Small intestine (tissue), 7 donors: ENCODE data around the gene CADPS. TPM values are rescaled to one million over a fixed set of nuclear protein-coding genes. Genes with fewer than 3 reads are reported as not detected.

Source experiments
- DNase-seq, 2 donors: peaks; one replicate each; pipeline versions ENCODE4 v3.0.0 to v3.0.0-alpha.2; 2013
- FAIRE-seq: peaks from 2 replicates; lab custom pipeline; 2012; peaks lifted over from hg19 to GRCh38; lab: Jason Lieb, UNC
- H3K27ac ChIP-seq, 3 donors: one replicate each; pipeline ENCODE4 v1.5.1; 2013; ENCODE audit warnings: low read length in 2 of 3, mild to moderate bottlenecking in 2 of 3, control low read depth in 1 of 3, inconsistent platforms in 1 of 3, low read depth in 1 of 3, moderate library complexity in 1 of 3
- H3K27me3 ChIP-seq, 3 donors: one replicate each; pipeline ENCODE4 v1.6.1; 2013; ENCODE audit warnings: low read length in 3 of 3, inconsistent platforms in 1 of 3; ENCODE audit not compliant: control insufficient read depth in 3 of 3, insufficient read depth in 3 of 3
- H3K36me3 ChIP-seq, 3 donors: one replicate each; pipeline ENCODE4 v1.6.1; 2013; ENCODE audit warnings: low read length in 3 of 3, inconsistent platforms in 1 of 3, low read depth in 1 of 3, mild to moderate bottlenecking in 1 of 3, moderate library complexity in 1 of 3; ENCODE audit not compliant: control insufficient read depth in 3 of 3, insufficient read depth in 2 of 3
- H3K4me1 ChIP-seq, 3 donors: one replicate each; pipeline ENCODE4 v1.6.1; 2013; ENCODE audit warnings: low read length in 2 of 3, inconsistent platforms in 1 of 3, low read depth in 1 of 3, mild to moderate bottlenecking in 1 of 3, moderate library complexity in 1 of 3; ENCODE audit not compliant: control insufficient read depth in 3 of 3, insufficient read depth in 2 of 3
- H3K4me3 ChIP-seq, 3 donors: one replicate each; pipeline ENCODE4 v1.5.1; 2013; ENCODE audit warnings: low read length in 3 of 3, control low read depth in 1 of 3, inconsistent platforms in 1 of 3, low read depth in 1 of 3, mild to moderate bottlenecking in 1 of 3, moderate library complexity in 1 of 3
- H3K9me3 ChIP-seq, 2 donors: one replicate each; pipeline ENCODE4 v1.6.1; 2013; ENCODE audit warnings: low read depth in 1 of 2, low read length in 1 of 2; ENCODE audit not compliant: control insufficient read depth in 2 of 2, insufficient read depth in 1 of 2
- WGBS, 3 donors: extraction: QIAGEN DNeasy Blood & Tissue Kit; methylation state at CpG; one replicate each; pipeline ENCODE4 v1.1.7; 2013; 5-methylcytosine and 5-hydroxymethylcytosine counted together
- polyA plus RNA-seq, 4 donors: library from polyadenylated mRNA; stranded (reverse) in 3 of 4; unstranded in 1 of 4; fragments of 200-250 nt in 3 of 4; fragments of 120-200 nt in 1 of 4; gene quantifications; one replicate each; pipeline versions ENCODE4 v1.2.1 to v1.2.3, GENCODE V29; 2013
- donor health status: healthy with polysubstance abuse.
- donor health status: control.
- donor health status: control.
- donor health status: Bipolar disorder and iron deficiency.
- donor health status: healthy.

CADPS gene
- polyA plus RNA-seq, 4 donors: 1.9 to 9.3 (median 6.0) TPM

DNA sequence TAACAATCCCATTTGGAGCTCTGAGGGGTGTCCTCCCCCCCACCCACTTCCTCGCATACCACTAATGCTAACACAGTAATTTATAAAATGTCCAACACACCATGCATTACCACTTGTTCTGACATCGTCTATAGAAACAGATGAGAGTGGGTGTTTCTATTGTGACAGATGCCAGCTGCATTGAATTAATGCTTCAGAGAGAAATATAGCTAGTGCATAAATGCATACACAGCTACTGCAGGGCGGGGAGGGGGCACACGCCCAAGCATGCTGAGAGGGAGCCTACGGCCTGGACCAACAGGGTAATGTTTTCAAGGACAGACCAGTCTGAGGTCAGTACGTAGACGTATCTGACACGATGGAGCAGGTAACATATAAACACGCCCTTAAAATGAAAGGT lies 395.9 kb downstream of the CADPS start:
- Histone ChIP-seq H3K27me3 (no peaks in the 10 kb centered on the region), H3K36me3 (no peaks in the 10 kb centered on the region), H3K9me3 (no peaks in the 10 kb centered on the region), H3K27ac (no peak overlapping the region), H3K4me3 (no peak overlapping the region), H3K4me1 (no peaks in the 10 kb centered on the region)
- FAIRE-seq (no peak), DNase-seq (no peak)
- WGBS, 3 donors: 81 to 88% (median 84%) methylated on average over 9 of the region's 9 CpGs

DNA sequence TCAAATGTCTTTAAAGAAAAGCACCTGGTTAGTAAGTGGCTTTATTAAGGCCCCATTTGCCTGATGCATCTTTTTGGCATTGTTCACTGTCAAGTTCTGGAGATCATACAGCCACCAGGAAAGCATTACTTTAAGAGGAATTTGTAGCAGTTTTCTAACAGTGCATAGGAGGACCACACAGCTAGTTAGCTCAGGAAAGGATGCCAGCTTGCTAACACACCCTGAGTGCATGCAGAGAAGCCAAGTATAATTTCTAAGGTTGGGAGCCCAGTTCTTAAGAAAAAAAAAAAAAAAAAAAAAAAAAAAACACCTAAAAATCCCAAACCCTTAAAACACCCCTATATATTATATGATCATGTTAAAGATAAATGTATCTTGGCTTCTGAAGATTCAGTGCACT lies 399.9 kb downstream of the CADPS start:
- Histone ChIP-seq H3K9me3 (no peaks in the 10 kb centered on the region), H3K36me3 (no peaks in the 10 kb centered on the region), H3K27me3 (no peaks in the 10 kb centered on the region), H3K27ac (no peak overlapping the region), H3K4me3 (no peak overlapping the region), H3K4me1 (no peaks in the 10 kb centered on the region)
- no peak for FAIRE-seq
- no peak for DNase-seq

DNA sequence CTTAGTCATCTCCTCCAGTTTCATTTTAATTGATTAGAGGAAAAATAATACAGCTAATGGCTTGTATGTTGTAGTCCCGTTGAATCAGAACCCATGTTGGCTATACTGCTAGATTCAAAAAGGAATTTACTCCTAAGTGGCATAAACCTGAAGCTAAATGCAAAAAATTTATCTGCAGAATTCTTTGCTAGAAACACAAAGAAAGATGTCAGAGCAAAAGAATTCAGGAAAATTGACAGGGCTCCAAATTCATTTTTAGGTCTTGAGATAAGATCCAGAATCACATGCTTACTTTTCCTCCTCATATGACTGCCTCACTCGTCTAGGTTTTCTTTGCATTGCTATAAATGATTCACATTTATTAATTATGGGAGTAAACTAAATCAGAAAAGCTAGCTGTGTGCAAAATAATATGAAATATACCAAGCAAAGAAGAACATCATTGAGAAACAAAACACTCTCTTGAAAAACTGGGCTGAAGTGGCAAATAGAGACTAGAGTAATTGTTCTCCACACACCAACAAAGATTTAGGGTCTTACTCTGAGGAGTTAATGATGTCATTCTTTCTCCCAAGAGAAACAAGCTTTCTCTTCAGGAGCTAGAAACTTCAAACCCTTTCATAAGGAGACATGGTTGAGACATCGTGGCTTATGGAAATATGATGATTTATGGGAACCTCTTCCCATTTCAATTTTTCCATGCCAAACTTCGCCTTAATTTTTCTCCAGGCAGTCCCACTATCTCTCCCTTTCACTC lies 407.1 kb downstream of the CADPS start:
- Histone ChIP-seq H3K36me3 (no peaks in the 10 kb centered on the region), H3K4me3 (no peak overlapping the region), H3K4me1 (no peaks in the 10 kb centered on the region), H3K27me3 (no peaks in the 10 kb centered on the region), H3K9me3 (no peaks in the 10 kb centered on the region), H3K27ac (no peak overlapping the region)
- FAIRE-seq (no peak), DNase-seq (no peak)
- WGBS, 3 donors: 66 to 70% (median 68%) methylated on average over 4 of the region's 4 CpGs

DNA sequence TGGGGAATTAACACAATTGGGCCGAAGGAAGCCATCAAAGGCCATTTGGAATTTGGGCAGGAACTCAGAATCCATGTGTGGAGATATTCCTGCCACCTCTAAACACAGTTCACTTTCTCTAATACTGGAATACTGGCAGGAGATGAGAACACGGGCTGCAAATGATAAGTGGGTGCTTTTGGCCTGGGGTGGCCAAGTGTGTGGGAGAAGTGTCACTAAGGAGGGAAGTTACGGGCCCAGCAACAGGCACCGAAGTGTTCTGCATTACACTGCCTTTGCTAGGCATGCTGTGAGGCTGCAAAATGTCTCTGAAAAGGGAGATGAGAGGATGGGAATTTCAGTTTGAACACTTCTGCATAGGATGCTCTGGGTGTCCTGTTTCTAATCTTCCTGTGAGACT lies 412.4 kb downstream of the CADPS start:
- 82 to 87% (median 82%) methylated on average over 4 of the region's 4 CpGs for WGBS, 3 donors
- DNase-seq: no peak
- FAIRE-seq: no peak

DNA sequence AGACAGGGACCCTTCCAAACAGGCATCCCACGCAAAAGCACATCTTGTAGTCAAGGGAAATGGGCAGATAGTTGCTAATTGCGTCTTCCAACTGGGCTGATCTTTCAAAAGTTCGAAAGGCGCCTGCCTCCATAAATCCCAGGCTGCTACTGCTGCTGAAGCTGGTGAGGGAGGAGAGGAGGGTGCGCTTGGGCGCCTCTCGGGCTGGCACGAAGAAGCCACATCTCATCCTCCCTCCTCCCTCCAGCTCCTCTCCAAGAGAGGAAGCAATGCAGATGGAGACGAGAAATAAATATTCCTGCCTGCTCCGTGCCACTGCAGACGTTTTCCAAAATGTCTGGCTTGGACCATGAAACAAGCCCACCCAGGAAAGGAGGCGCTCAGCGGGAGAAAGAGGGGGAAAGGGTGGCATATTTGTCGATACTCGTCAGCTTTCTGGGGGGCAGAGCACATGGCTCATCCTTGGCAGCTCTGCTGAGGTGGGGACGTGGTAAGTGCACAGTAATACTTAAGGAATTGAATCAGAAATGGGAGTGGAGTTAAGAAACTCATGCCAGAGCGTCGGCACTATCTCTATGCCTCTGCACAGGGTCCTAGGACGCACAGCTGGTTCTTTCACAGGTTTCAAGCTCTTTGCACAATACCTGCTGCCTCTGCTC lies 413.0 kb downstream of the CADPS start:
- DNase-seq (no peak), FAIRE-seq (no peak)
- no peaks in the 10 kb centered on the region for H3K4me1 ChIP-seq
- no peaks in the 10 kb centered on the region for H3K9me3 ChIP-seq
- H3K27ac ChIP-seq: no peak overlapping the region
- H3K27me3 ChIP-seq: peaks cover 0 to 2% (median 0%) of the 10 kb centered on the region in 3 donors
- no peak overlapping the region for H3K4me3 ChIP-seq
- no peaks in the 10 kb centered on the region for H3K36me3 ChIP-seq
- 82 to 90% (median 83%) methylated on average over 19 of the region's 19 CpGs for whole genome bisulfite sequencing, 3 donors

More for the DNA sequence above, 412.4 kb downstream of the CADPS start:
- Histone ChIP-seq H3K9me3 (no peaks in the 10 kb centered on the region), H3K27me3 (peaks cover 0 to 2% (median 0%) of the 10 kb centered on the region in 3 donors), H3K36me3 (no peaks in the 10 kb centered on the region), H3K4me3 (no peak overlapping the region), H3K4me1 (no peaks in the 10 kb centered on the region), H3K27ac (no peak overlapping the region)

DNA sequence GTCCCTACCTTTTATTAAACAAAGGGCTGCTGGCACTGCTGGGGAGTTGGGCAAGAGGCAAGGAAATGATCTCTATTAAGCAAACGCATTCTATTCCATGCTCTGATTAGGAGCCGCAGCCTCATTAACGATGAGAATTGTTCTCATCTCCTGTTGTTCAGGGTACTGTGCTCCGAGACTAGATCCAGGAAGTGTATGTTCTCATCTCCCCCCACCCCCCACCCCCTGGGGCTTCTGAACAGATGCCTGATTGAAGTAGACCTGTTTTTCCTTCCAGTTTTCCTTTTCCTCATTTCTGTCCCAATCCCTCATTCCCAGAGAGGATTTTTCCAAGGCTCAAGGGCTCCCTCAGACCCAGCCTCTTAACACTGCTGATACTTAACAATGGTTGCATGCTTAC lies 420.3 kb downstream of the CADPS start:
- Histone ChIP-seq H3K9me3 (no peaks in the 10 kb centered on the region), H3K36me3 (no peaks in the 10 kb centered on the region), H3K4me3 (no peak overlapping the region), H3K27me3 (peaks cover 0 to 3% (median 0%) of the 10 kb centered on the region in 3 donors), H3K27ac (no peak overlapping the region), H3K4me1 (no peaks in the 10 kb centered on the region)
- no peak for FAIRE-seq
- DNase-seq: no peak
- WGBS, 3 donors: 64 to 79% (median 73%) methylated on average over 4 of the region's 4 CpGs

DNA sequence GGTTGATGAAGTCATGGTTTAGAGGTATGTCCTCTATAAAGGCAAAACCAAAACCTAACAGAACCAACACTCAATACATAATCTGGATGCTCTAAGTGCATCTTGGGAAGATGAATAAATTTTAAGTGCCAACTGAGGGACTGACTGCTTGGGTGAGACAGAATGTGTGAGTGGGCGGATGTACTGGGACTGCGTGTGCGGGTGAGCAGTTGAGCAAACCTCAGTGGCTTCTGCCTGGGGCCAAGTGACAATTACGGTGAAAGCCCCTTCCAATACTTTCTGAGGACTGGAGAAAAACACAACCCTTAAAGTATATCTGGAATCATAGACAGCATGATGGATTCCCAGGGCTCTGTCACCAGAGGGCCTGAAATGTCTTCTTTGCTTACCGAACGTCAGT lies 421.8 kb downstream of the CADPS start:
- 90 to 93% (median 91%) methylated on average over 6 of the region's 6 CpGs for WGBS, 3 donors
- no peaks in the 10 kb centered on the region for H3K36me3 ChIP-seq
- FAIRE-seq (no peak), DNase-seq (no peak)
- peaks cover 0 to 3% (median 0%) of the 10 kb centered on the region in 3 donors for H3K27me3 ChIP-seq
- H3K4me3 ChIP-seq: no peak overlapping the region
- no peaks in the 10 kb centered on the region for H3K9me3 ChIP-seq
- H3K4me1 ChIP-seq: no peaks in the 10 kb centered on the region
- no peak overlapping the region for H3K27ac ChIP-seq

DNA sequence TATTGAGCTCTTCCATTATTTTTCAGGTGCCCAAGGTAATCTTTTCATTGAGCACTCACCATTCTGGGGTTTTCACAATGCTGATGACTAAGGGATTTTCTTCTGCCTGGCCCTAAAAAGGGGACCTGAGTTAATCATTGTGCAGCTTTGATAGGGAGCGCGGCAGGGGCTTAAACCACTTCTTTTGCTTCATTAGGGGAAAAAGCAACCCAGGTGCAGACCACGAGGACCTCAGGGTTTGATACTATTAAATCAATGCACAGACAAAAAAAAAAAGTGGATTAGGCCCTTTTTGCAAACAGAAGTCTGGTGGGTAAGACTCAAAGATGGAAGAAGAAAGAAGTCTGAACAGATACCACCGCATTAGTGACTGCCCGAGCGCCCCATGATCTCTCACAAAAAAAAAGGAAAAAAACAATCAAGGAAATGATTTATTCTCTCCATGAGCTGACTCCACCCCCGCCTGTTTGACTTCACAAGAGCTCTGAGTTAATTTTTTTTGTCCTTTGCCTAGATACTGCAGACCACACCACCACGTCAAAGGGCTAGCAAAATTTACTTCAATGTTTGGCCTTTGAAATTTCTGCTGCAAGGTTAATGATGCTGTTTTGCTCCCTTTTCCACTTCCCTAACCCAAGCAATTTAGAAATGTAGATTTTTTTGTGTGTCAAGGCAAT lies 423.9 kb downstream of the CADPS start:
- no peak for DNase-seq
- no peaks in the 10 kb centered on the region for H3K36me3 ChIP-seq
- H3K9me3 ChIP-seq: no peaks in the 10 kb centered on the region
- no peak overlapping the region for H3K27ac ChIP-seq
- H3K27me3 ChIP-seq: peaks cover 0 to 3% (median 0%) of the 10 kb centered on the region in 3 donors
- 68 to 81% (median 77%) methylated on average over 8 of the region's 8 CpGs for WGBS, 3 donors
- no peaks in the 10 kb centered on the region for H3K4me1 ChIP-seq
- no peak overlapping the region for H3K4me3 ChIP-seq
- no peak for FAIRE-seq
